ENCODE results near the gene ARAP2.

- TF ChIP-seq CTCF (IDR thresholded peaks at IDR 0.05) (no peak), POLR2AphosphoS5 (IDR thresholded peaks at IDR 0.05) (no peak)
Measured at GRCh38 chr4:36053930-36054329, 190.4 kb downstream of the ARAP2 start.
